ENCODE measurements around the gene TJP3.

Gene TJP3, protein sequence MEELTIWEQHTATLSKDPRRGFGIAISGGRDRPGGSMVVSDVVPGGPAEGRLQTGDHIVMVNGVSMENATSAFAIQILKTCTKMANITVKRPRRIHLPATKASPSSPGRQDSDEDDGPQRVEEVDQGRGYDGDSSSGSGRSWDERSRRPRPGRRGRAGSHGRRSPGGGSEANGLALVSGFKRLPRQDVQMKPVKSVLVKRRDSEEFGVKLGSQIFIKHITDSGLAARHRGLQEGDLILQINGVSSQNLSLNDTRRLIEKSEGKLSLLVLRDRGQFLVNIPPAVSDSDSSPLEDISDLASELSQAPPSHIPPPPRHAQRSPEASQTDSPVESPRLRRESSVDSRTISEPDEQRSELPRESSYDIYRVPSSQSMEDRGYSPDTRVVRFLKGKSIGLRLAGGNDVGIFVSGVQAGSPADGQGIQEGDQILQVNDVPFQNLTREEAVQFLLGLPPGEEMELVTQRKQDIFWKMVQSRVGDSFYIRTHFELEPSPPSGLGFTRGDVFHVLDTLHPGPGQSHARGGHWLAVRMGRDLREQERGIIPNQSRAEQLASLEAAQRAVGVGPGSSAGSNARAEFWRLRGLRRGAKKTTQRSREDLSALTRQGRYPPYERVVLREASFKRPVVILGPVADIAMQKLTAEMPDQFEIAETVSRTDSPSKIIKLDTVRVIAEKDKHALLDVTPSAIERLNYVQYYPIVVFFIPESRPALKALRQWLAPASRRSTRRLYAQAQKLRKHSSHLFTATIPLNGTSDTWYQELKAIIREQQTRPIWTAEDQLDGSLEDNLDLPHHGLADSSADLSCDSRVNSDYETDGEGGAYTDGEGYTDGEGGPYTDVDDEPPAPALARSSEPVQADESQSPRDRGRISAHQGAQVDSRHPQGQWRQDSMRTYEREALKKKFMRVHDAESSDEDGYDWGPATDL

GRCh38 chr19:3708207-3708931, at the start of gene TJP3:
TJP3 (plus strand) TSS chr19:3708384; CDS start chr19:3728433, 20,049 bp downstream.
- no peak within 1 kb of the TSS for H3K27ac ChIP-seq (ENCODE audit: low read depth, low read length)
- H3K9me3 ChIP-seq (ENCODE audit: control insufficient read depth in 5 of 5, low read length in 5 of 5) = no peaks in the 10 kb centered on the region
- no peaks in the 10 kb centered on the region for H3K36me3 ChIP-seq (ENCODE audit: control insufficient read depth in 5 of 5, insufficient read depth in 5 of 5, low read length in 5 of 5)
- H3K9ac ChIP-seq (ENCODE audit: low read length in 5 of 5) = no peak within 1 kb of the TSS
- H3K4me1 ChIP-seq (ENCODE audit: control insufficient read depth in 5 of 5, insufficient read depth in 5 of 5, low read length in 5 of 5) = peaks cover 0 to 5% (median 0%) of the 10 kb centered on the region in 5 donors
- H3K4me3 ChIP-seq (ENCODE audit: low read depth in 1 of 5, low read length in 5 of 5) = no peak within 1 kb of the TSS
- H3K27me3 ChIP-seq (ENCODE audit: control insufficient read depth in 5 of 5, insufficient read depth in 4 of 5, low read length in 5 of 5) = peaks cover 9 to 16% (median 13%) of the 10 kb centered on the region in 5 donors

- Histone ChIP-seq H3K9ac (ENCODE audit: low read length in 5 of 5) (no peak overlapping the region), H3K27ac (ENCODE audit: low read depth, low read length) (no peak overlapping the region), H3K4me3 (ENCODE audit: low read depth in 1 of 5, low read length in 5 of 5) (no peak overlapping the region), H3K9me3 (ENCODE audit: control insufficient read depth in 5 of 5, low read length in 5 of 5) (peaks cover 0 to 5% (median 3%) of the 10 kb centered on the region in 5 donors), H3K4me1 (ENCODE audit: control insufficient read depth in 5 of 5, insufficient read depth in 5 of 5, low read length in 5 of 5) (peaks cover 0 to 10% (median 0%) of the 10 kb centered on the region in 5 donors), H3K27me3 (ENCODE audit: control insufficient read depth in 5 of 5, insufficient read depth in 4 of 5, low read length in 5 of 5) (no peaks in the 10 kb centered on the region), H3K36me3 (ENCODE audit: control insufficient read depth in 5 of 5, insufficient read depth in 5 of 5, low read length in 5 of 5) (peaks cover 0 to 86% (median 70%) of the 10 kb centered on the region in 5 donors)
Observed at GRCh38 chr19:3658870-3659745, 49.1 kb upstream of the TJP3 start.

DNA sequence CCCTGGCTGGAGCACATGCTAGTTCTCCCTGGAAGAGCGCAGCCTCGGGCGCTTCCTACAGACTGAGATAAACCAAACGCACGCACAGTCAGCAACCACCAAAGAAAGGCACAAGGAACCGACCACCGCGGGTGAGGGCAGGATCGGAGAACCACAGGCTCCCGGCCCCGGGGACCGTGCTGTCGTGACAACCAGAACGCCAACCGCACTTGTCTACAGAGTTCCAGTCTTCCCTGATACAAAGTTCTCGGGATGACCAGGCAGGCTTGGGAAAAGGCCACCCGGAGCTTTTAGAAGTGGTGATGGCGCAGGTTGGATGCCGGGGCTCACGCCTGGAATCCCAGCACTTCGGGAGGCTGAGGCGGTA, 48.5 kb upstream of the TJP3 start:
- H3K4me1 ChIP-seq (ENCODE audit: control insufficient read depth in 5 of 5, insufficient read depth in 5 of 5, low read length in 5 of 5) = peaks cover 0 to 10% (median 0%) of the 10 kb centered on the region in 5 donors
- H3K27ac ChIP-seq (ENCODE audit: low read depth, low read length) = no peak overlapping the region
- H3K27me3 ChIP-seq (ENCODE audit: control insufficient read depth in 5 of 5, insufficient read depth in 4 of 5, low read length in 5 of 5) = no peaks in the 10 kb centered on the region
- H3K4me3 ChIP-seq (ENCODE audit: low read depth in 1 of 5, low read length in 5 of 5) = no peak overlapping the region
- H3K36me3 ChIP-seq (ENCODE audit: control insufficient read depth in 5 of 5, insufficient read depth in 5 of 5, low read length in 5 of 5) = peaks cover 0 to 92% (median 76%) of the 10 kb centered on the region in 5 donors
- no peak overlapping the region for H3K9ac ChIP-seq (ENCODE audit: low read length in 5 of 5)
- peaks cover 0 to 5% (median 3%) of the 10 kb centered on the region in 5 donors for H3K9me3 ChIP-seq (ENCODE audit: control insufficient read depth in 5 of 5, low read length in 5 of 5)

GRCh38 chr19:3660493-3661219, 47.5 kb upstream of the TJP3 start:
- H3K27me3 ChIP-seq (ENCODE audit: control insufficient read depth in 5 of 5, insufficient read depth in 4 of 5, low read length in 5 of 5) = no peaks in the 10 kb centered on the region
- H3K9me3 ChIP-seq (ENCODE audit: control insufficient read depth in 5 of 5, low read length in 5 of 5) = peaks cover 0 to 5% (median 3%) of the 10 kb centered on the region in 5 donors
- H3K4me3 ChIP-seq (ENCODE audit: low read depth in 1 of 5, low read length in 5 of 5) = no peak overlapping the region
- no peak overlapping the region for H3K27ac ChIP-seq (ENCODE audit: low read depth, low read length)
- H3K36me3 ChIP-seq (ENCODE audit: control insufficient read depth in 5 of 5, insufficient read depth in 5 of 5, low read length in 5 of 5) = peaks cover 0 to 96% (median 73%) of the 10 kb centered on the region in 5 donors
- H3K9ac ChIP-seq (ENCODE audit: low read length in 5 of 5) = no peak overlapping the region
- H3K4me1 ChIP-seq (ENCODE audit: control insufficient read depth in 5 of 5, insufficient read depth in 5 of 5, low read length in 5 of 5) = peaks cover 0 to 10% (median 0%) of the 10 kb centered on the region in 5 donors

GRCh38 chr19:3661284-3662238, 46.6 kb upstream of the TJP3 start:
- Histone ChIP-seq H3K4me3 (ENCODE audit: low read depth in 1 of 5, low read length in 5 of 5) (no peak overlapping the region), H3K36me3 (ENCODE audit: control insufficient read depth in 5 of 5, insufficient read depth in 5 of 5, low read length in 5 of 5) (peaks cover 0 to 91% (median 70%) of the 10 kb centered on the region in 5 donors), H3K9ac (ENCODE audit: low read length in 5 of 5) (no peak overlapping the region), H3K9me3 (ENCODE audit: control insufficient read depth in 5 of 5, low read length in 5 of 5) (peaks cover 0 to 5% (median 3%) of the 10 kb centered on the region in 5 donors), H3K27me3 (ENCODE audit: control insufficient read depth in 5 of 5, insufficient read depth in 4 of 5, low read length in 5 of 5) (no peaks in the 10 kb centered on the region), H3K4me1 (ENCODE audit: control insufficient read depth in 5 of 5, insufficient read depth in 5 of 5, low read length in 5 of 5) (peaks cover 0 to 16% (median 4%) of the 10 kb centered on the region in 5 donors), H3K27ac (ENCODE audit: low read depth, low read length) (no peak overlapping the region)

GRCh38 chr19:3663838-3664237, 44.3 kb upstream of the TJP3 start:
- H3K9me3 ChIP-seq (ENCODE audit: control insufficient read depth in 5 of 5, low read length in 5 of 5) = peaks cover 0 to 3% (median 0%) of the 10 kb centered on the region in 5 donors
- no peak overlapping the region for H3K9ac ChIP-seq (ENCODE audit: low read length in 5 of 5)
- no peak overlapping the region for H3K27ac ChIP-seq (ENCODE audit: low read depth, low read length)
- peaks cover 0 to 81% (median 51%) of the 10 kb centered on the region in 5 donors for H3K36me3 ChIP-seq (ENCODE audit: control insufficient read depth in 5 of 5, insufficient read depth in 5 of 5, low read length in 5 of 5)
- no peak overlapping the region for H3K4me3 ChIP-seq (ENCODE audit: low read depth in 1 of 5, low read length in 5 of 5)
- peaks cover 0 to 16% (median 4%) of the 10 kb centered on the region in 5 donors for H3K4me1 ChIP-seq (ENCODE audit: control insufficient read depth in 5 of 5, insufficient read depth in 5 of 5, low read length in 5 of 5)
- no peaks in the 10 kb centered on the region for H3K27me3 ChIP-seq (ENCODE audit: control insufficient read depth in 5 of 5, insufficient read depth in 4 of 5, low read length in 5 of 5)

- H3K27ac ChIP-seq (ENCODE audit: low read depth, low read length) = no peak overlapping the region
Observed at GRCh38 chr19:3664879-3665642, 43.1 kb upstream of the TJP3 start.

More at GRCh38 chr19:3664879-3665642, 43.1 kb upstream of the TJP3 start:
- no peaks in the 10 kb centered on the region for H3K27me3 ChIP-seq (ENCODE audit: control insufficient read depth in 5 of 5, insufficient read depth in 4 of 5, low read length in 5 of 5)
- H3K4me3 ChIP-seq (ENCODE audit: low read depth in 1 of 5, low read length in 5 of 5) = no peak overlapping the region
- peaks cover 0 to 3% (median 0%) of the 10 kb centered on the region in 5 donors for H3K9me3 ChIP-seq (ENCODE audit: control insufficient read depth in 5 of 5, low read length in 5 of 5)
- peaks cover 0 to 23% (median 13%) of the 10 kb centered on the region in 5 donors for H3K4me1 ChIP-seq (ENCODE audit: control insufficient read depth in 5 of 5, insufficient read depth in 5 of 5, low read length in 5 of 5)
- no peak overlapping the region for H3K9ac ChIP-seq (ENCODE audit: low read length in 5 of 5)
- peaks cover 0 to 69% (median 41%) of the 10 kb centered on the region in 5 donors for H3K36me3 ChIP-seq (ENCODE audit: control insufficient read depth in 5 of 5, insufficient read depth in 5 of 5, low read length in 5 of 5)
